CD4-positive, alpha-beta T cell treated with Interleukin-17A for 4 hours (primary cell): ENCODE measurements around the gene DHCR7.

Experiments
- DNase-seq: peaks from one replicate; pipeline ENCODE4 v3.0.0-alpha.2; 2020; ENCODE audit warnings: mixed read lengths

The DHCR7 gene

DNA sequence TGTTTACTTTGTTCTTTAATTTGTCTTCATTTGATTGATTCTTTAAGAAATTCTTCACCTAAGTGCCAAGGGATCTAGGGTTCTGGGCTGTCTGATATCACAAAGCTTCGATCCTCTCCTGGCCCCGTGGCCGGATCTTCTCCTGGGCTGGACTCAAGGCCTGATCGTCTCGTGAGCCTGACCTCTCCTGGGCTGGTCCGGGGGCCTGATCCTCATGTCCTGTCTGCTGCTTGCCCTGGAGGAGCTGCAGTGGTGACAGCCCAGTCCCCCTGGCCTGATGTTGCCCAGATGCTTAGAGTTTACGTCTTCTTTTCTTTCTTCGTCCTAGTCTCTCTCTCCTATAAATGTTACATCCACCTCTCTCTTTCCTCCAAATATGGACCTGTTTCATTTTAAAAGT, 8.1 kb upstream of the DHCR7 start:
- DNase-seq = no peak

DNA sequence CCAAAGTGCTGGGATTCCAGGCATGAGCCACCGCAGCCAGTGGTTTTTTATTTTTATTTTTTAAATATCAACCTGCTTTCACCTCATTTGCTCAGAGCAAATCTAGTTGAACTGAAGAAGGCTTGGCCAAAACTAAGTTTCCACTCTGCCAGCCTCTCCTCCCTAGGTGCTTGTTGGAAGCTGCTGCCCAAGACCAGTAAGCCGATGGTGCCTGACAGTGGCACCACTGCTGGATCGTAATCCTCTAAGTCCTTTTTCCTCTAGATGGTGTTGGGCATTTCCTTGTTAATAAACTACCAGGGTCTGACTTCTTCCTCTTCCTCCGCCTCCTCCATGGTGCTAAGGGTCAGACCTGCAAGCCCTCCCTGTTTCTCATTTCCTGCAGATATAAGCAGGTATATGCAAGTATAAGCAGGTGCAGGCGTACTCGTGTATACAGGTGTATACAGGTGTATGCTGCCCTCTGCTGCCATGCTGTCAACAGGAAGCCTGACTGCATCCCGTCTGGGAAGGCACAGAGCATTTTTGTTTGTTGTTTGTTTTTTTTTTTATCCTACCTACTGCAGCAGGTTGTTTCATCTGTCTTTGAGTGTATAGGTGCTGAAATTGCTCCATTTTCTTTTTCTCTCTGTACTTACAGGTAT, 6.4 kb upstream of the DHCR7 start:
- peak; percentile 60 for DNase-seq

DNA sequence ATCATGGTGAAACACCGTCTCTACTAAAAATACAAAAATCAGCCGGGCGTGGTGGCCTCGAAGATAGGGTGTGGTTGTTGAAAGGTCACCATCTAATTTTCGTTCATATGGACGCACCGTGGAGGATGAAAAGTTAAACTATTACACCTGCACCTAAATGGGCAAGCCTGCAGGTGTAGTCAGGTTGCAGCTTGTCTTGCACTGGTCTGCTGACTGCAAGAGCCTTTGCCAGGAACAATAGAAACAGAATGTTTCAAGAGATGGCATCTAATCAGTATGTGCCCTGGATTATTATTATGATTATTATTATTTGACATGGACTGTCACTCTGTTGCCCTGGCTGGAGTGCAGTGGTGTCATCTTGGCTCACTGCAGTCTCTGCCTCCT, 5.7 kb upstream of the DHCR7 start:
- DNase-seq = no peak

DNA sequence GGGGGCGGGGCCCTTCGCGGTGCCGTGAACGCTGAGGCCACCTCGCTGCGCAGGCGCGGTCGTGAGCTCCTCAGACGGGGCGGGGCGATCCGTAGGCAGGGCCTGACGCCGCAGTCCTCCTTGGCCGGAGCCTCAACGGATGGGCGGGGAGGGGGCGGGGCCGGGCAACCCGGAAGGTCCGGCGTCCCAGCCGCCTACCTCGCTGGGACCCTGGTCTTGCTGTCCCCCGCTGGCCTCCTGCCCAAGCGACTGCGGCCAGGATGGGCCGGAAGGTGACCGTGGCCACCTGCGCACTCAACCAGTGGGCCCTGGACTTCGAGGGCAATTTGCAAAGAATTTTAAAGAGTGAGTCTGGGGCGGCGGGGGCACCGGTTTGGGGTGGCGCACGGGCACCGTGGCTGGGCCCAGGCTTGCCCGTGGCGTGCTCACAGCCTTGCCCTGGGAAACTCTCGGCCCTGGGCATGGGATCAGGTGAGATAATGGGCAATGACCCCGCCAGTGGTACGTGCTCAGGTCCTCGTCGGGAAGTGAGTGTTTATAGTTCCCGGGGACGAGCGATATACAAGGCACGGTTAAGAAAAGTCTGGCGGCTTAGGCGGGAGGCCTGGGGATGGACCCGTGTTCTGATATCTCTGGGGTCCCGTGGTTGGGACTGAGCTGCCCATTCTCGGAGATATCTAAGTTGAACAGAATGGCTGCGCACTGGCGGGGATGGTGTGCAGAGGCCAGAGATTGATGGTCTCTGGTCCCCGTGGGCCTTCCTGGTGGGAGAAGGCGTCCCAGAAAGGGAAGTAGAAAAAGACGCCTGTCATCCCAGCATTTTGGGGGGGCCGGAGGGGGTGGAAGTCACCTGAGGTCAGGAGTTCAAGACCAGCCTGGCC, 5.1 kb upstream of the DHCR7 start, which contains the start of gene NADSYN1:
NADSYN1 (plus strand) TSS at position 167 of the 881 bp plus-strand sequence; CDS start at position 261, 94 bp downstream.
- peak; percentile 98 for DNase-seq

DNA sequence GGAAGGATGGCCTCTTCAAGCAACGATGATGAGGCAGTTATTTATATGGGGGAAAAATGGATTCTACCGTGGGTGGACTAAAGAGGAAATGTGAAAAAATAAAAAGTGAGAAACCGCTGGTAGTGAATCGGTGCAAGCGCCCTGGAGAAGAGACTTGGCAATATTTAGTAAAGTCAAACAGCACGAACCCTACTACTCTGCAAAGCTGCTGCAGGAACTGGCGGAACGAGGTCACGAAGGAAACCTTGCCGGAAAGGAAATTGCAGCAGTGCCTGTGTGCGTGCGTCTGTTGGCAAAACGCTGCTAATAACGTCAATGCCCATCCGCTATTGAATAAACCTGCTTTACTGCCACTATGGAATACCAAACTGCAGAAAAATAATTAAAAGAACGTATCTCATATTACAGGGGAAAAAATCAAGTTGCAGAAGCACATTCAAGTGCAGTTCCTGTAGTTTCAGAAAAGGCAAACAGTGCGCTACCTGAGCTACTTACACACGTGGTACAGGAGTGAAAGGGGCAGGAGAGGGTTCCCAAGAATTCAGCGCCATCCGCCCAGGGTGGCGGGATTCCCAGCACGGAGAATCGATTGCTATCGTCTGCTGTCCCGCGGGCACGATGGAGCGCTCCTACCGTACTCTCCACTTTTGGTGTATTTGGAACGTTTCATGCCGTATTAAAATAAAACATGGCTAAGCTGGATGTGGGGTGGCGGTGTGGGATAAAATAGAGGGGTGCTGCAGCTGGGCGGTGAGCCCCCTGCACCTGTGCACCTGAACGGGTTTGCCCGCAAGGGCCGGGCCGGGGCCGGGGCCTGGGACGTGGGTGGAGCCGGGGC, 4.2 kb upstream of the DHCR7 start:
- DNase-seq = peak; percentile 74

DNA sequence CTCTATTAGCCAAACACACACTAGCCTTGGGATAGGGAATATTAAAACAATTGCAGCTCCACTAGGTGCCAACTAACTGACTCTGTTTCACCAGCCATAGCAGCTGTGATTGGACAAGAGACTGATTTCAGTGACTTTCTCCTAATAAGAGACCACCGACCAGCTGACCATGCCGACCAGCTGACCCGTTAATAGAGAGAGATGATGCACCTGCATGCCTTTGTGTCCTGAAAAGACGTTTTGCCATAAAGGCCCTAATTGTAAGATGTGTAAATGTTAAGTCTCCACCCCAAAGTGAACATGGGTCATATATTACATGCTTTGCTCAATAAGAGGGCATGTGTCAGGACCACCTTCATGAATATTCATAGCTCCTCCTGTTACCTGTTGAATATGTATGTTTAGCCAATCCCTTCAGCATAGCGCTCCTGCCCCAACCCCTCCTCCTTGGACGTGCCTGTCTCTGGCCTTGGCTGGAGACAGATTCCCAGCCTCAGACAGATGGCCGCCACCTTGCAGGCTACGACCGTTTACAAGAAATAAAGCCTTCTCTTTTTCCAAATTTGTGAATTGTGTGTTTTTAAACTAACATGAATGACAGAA, 3.5 kb upstream of the DHCR7 start:
- no peak for DNase-seq

DNA sequence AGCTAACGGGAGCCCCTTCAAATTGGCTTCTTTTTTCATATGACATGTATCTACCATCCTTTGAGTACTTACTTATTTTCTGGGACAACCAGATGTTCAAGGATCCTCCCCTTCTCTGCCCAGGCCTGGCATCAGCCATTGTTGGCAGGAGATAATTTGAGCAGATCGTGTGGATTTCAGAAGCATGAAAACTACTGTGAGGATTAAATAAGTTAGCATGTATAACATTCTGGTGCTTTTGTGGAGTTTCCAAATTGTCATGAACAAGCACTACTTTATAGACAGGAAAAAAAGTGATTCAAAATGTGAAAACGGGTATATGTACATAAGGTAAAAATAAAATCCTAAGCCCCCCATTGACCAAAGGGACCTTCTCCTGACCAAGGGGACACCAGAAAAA, 2.7 kb upstream of the DHCR7 start:
- no peak for DNase-seq

DNA sequence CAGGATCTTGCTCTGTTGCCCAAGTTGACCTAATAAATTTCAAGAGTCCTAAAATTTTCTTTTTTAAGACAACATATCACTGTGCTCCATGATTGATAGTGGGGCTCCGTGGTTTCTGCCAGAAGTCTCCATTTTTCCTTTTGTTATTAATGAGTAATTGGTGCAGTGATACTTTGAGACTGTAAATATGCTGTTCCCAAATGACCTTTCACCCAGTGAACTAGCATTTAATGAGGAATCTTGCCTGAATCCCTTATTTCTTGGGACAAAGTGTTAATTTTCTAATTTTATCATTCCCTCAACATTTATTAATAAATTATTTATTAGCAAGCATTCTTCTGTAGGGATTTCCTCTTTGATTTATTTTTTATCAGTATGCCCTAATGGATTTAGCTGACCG, 2.3 kb upstream of the DHCR7 start:
- DNase-seq = no peak

DNA sequence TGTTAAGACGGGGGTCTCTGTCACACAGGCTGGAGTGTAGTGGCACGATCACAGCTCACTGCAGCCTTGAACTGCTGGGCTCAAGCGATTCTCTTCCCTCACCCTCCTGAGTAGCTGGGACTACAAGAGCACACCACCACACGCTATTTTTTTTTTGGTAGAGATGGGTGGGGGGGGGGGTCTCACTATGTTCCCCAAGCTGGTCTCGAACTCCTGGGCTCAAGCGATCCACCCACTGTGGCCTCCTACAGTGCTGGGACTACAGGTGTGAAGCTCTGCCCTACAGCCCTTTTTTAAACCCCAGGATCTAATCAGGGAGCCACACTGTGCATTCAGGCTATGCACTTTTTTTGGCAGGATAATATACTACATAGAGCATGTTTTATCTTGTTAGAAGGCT, 1.4 kb upstream of the DHCR7 start:
- DNase-seq = no peak

DNA sequence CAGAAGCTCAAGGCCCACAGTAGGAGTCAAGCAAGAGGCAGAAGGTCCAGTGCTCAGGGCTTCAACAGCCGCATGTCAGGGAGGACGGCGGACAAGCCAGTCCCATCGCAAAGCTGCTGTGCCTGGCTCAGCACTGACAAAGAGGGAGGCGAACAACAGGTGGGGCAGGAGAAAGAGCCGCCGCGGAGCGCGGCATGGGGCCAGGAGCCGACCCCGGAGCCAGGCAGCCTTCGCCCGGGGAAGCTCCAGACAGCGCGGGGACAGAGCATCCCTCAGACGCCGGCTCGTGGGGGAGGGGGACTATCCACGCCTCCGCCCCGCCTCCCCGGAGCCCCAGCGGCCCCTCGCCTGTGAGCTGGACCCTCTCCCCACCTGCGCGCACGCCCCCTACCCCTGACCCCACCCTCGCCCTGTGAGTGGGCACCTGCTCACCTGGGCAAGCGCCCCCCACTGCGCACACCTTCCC, 369 bp downstream of the DHCR7 start:
- peak; percentile 49 for DNase-seq

DNA sequence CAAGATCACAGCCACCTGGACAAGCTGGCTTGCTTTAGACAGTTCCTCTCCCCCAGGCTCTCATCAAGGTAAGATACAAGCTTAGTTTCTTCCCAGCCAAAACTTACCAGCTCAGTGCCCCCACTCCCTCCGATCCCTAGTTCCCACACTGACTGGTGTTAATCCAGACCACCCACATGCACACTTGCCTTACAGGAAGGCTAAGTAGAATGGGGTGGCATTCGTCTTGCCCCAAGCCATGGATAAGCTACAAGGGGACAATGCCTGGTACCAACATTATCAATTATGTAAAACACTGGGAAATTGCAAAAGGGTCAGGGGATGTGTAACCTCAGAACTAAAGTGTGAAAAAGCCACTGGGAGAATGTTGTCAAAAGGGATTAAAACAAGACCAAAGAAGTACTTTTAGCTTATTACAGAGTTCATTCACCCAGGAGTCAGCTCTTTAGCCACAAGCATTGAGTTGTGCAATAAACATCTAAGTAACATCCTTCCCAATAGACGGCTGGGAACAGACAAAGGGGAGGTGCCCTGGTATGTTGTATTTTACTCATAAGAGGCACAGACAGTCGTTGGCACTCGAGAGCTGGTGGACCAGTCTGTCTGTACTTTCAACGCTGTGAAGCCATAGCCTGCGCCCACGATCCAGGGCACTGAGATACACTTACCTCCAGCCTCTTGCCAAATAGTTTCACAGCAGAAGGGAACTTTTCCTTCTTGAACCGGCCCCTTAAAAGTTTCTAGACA, 1.1 kb downstream of the DHCR7 start:
- no peak for DNase-seq

DNA sequence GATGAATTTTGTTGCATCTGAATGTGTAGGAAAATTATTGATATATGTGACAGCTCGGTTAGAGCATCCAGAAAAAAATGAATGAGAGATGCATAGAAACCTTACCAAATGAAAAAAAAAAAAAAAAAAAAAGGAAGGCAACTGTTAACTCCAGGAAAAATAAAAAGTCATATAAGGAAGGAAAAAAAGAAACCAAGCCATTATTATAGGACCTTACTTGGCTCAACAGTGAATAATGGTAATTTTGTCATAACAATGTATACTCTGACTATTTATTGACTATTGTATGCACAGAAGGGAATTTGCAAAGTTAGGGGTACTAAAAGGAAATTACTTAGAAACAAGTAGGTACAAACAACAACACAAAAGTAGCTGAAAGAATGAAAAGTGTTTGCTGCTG, 2.0 kb downstream of the DHCR7 start:
- no peak for DNase-seq

DNA sequence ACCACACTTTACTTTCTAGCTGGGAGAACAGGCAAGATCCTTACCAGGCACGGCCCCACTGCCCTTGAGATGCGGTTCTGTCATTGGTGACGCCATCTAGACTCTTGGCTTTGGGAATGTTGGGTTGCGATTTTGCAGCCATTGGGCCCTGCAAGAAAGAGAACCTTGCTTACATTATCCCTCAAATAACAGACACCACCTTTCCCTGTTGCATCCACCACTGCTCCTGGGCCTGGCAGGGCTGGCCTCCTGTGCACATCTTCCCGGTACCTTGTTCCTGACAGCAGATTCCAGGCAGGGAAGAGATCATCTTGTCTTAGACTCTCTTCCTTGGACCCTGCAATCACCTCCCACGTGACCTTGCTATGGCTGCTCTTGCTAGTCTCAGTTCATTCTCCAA, 3.4 kb downstream of the DHCR7 start:
- DNase-seq = no peak

DNA sequence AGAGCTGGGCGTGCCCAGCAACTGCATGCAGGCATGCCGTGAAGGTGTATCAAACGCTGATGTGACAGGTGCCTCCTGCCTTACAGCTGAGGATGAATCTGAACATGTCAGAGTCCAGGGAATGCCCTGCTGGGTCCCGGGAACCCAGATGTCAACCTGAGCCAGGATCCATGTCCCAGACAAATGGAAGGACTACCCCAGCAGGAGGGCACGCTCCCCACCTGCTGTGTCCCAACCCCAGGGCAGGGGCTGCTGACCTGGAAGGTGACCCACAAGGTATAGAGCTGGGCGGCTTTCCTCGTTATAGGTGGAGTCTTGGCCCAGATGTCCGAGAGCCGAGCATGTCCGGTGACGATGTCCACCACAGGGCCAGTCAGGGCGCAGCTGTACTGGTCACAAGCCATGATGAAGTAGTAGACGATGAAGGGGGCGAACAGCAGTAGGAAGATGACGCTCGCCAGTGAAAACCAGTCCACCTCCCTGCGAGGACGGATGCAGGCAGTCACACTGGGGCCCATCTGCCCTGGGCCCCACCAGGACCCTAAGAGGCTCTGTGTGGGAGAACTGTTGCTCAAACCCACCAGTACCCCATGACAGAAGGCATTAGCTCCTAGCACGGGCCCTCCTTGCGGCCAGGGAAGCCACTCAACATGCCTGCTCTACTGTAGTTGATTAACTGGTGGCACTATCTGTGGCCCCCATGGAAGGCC, 4.3 kb downstream of the DHCR7 start:
- DNase-seq = no peak

DNA sequence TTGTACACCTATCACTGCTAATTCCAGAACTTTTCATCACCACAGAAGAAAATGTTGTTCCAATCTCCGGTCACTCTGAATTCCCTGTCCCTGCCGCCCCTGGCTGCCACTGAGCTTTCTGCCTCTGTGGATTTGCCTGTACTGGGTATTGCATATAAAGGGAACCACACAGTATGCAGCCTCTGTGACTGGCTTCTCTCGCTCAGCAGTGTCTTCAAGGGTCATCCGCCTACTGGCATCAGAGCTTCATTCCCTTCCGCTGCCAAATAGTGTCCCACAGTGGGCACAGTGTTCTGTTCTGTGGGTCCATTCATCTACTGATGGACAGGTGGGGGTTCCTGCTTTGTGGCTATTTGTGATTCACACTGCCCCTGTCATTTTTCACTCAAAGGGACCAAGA, 5.3 kb downstream of the DHCR7 start:
- DNase-seq = no peak

DNA sequence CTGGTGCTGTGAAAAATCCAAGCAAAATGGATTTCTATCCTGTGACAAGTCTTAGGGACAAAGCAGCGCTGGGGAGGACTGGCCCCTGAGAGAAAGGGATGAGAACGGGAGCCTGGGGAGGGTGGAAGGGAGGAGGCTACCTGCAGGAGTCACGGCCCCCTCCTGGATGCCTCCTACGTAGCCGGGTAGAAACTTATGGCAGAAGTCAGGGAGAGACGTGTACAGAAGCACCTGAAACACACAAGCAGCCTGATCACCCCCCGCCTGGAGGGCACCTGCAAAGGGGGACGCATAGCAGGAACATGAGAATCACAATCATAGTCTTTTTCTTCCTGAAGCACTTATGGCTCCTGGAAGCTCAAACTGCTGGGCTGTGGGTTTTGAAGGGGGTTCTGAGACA, 6.1 kb downstream of the DHCR7 start:
- DNase-seq = no peak

DNA sequence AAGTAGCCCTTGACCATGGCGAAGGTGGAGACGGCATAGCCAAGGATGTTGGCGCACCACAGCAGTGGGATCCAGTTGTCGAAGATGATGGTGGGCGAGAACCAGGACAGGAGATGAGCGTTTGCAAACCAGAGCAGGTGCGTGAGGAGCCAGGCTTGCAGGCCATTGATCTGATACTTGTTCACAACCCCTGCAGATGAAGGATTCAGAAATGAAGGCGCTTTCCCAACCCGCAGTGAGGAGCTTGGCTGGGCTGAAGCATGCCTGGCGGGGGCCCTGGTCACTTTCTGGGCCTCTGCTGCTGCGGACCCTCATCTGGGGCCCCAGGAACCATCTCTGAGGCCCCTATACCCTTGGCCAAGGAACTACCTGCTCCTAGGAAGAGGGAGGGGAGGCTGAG, 6.9 kb downstream of the DHCR7 start:
- no peak for DNase-seq

DNA sequence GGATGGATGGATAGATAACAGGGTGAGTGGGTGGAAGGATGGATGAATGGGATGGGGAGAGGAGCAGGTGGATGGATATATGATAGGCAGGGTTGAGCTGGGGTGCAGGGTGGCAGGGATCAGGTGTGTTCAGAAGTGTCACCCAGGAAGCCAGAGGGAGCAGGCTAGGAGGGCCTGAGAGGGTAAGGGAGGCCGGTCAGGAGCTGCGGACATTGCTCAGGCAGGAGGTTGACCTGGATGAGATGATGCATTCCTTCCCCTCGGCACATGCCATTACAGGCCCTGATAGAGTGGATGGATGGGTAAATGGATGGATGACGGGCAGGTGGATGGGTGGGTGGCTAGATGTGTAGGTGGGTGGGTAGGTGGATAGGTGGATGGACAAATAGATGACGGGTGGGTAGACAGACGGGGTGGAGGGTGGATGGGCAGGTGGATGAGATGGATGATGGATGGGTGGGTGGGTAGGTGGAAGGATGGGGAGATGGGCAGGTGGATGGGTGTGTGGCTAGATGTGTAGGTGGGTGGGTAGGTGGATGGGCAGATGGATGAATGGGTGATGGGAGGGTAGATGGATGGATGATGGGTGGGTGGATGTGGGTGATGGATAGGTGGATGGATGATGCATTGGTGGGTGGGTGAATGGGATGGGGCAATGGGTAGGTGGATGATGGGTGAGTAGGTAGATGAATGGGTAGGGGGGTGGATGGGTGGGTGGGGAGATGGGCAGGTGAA, 8.0 kb downstream of the DHCR7 start:
- DNase-seq = no peak

DNA sequence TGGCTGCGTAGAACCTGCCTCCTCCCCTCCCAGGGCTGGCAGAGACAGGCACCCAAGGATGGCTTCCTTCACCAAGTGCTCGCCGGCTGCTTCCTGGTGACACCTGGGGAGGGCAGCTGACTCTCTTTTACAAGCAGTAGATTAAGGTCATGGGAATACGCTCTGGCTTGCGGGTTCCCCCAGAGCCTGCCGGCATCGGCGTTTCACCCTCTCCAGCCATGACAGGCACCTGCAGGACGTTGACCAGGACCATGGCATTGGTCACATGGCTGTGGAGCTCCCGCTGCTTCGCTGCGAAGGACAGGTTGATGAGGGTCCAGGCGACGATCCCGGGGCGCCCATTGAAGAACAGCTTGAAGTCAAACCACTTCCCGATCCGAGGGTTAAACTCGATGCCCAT, 9.5 kb downstream of the DHCR7 start:
- no peak for DNase-seq

DNA sequence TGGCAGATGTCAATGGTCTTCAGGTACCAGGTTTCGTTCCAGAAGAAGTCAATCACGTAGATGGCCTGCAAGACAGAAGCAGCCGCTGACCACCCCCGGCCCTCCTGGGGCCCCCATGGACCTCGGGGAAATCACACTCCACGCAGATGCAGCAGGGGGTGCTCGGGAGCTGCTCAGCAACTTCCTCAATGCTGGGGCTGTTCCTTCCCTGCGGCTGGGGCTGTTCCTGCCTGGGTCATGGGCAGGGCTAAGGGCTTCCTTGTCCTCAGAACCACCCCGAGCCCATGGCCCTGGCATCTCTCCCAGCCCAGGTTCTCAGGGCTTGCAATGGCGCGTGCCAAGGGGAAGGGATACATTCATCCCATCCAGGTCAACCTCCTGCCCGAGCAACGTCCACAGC, 10.3 kb downstream of the DHCR7 start:
- DNase-seq = no peak

DNA sequence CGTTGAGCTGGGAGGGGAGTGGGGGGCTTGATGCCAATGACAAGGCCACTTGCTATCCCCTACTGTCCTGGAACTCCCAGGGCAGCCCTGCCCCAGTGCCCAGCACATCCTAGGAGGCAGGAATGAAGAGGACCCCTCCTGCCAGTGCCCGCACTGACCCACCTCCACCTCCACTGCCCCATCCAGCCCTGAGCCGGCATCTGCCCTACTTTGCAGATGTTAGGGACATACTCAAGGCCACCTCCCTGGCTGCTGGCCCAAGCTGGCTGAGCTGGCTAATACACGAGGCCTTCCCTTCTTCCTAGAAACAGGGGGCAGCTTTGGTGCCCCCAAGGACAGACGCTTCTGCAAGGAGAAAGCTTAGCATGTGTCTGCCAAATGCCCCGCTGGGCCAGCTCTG, 10.8 kb downstream of the DHCR7 start:
- no peak for DNase-seq
